Measurements from ENCODE around the gene GIMD1.
"Not testable (repeated sequence)": the region's sequence is repeated elsewhere in the genome, so short reads cannot be mapped to it uniquely, and the experiment has no call there.

Gene GIMD1

GRCh38 chr4:106347167-106347566 lies 21.4 kb downstream of the GIMD1 start:
- no peak for DNase-seq

DNA sequence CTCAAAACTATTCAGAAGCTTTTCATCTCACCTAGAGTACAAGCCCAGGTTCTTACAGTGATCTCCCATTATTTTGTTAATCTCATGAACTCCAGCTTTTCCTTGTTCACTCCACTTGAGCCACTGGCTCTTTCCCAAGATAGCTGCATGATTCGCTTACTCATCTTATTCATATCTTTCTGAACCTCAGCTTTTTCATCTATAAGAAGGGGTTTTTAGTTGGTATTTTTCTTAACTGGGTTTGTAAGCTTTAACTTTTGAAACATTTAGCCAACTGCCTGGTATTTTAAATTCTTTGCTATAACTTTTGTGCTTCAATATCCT lies 24.0 kb downstream of the GIMD1 start:
- DNase-seq, result peak; percentile 40

DNA sequence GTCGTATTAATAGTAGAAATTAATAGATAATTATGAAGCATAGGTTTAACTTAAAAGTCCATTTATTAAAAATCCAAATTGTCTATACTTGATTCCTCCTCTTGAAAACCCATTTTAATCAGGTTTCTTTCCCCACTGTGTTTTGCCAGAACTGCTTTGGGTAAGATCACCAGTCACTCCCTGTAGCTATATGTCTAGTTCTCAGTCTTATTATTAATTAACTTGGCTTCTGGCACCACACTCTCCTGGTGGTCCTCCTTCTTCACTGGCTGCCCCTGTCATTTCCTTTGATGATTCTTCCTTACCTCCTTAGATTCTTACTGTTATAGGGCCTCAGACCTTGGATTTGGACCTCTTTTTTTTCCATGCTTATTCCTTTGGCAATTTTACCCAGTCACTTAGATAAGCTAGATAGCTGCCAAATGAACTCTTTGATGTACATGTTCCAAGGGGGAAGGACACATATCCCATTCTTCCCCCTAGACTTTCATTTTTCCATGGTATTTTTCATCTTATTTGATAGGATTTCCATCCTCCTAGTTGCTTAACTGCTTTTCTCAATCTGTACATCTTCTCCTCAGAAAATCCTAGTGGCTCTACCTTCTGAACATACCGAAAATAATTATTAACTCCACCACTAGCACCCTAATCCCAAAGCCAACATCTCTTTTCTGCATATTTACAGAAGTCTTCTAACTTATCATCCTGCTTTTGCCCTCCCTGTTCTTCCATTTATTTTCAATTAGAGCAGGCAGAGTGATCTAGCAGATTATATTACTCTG lies 24.5 kb downstream of the GIMD1 start:
- no peak for DNase-seq

DNA sequence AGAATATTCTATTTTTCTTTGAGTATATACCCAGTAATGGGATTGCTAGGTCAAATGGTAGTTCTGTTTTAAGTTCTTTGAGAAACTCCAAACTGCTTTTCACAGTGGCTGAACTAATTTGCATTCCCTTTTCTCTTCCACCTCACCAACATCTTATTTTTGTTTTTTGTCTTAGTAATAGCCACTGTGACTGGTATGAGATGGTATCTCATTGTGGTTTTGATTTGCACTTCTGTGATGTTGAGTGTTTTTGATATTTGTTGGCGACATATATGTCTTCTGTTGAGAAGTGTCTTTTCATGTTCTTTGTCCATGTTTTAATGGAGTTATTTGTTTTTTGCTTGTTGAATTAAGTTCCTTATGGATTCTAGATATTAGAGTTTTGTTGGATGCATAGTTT lies 27.8 kb downstream of the GIMD1 start:
- DNase-seq, result no peak

- no peak for DNase-seq
These were observed 29.1 kb downstream of the GIMD1 start for GRCh38 chr4:106339431-106339830.

DNA sequence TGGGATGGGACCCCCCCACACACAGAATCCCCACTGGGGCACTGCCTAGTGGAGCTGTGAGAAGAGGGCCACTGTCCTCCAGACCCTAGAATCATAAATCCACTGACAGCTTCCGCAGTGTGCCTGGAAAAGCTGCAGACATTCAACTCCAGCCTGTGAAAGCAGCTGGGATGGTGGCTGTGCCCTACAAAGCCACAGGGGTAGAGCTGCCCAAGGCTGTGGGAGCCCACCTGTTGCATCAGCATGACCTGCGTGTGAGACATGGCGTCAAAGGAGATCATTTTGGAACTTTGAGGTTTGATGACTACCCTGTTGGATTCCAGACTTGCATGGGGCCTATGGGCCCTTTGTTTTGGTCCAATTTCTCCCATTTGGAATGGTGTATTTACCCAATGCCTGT lies 29.9 kb downstream of the GIMD1 start:
- DNase-seq, result no peak

GRCh38 chr4:106337916-106338315 lies 30.7 kb downstream of the GIMD1 start:
- no peak for DNase-seq

GRCh38 chr4:106336618-106337017 lies 32.0 kb downstream of the GIMD1 start:
- DNase-seq, result no peak

DNA sequence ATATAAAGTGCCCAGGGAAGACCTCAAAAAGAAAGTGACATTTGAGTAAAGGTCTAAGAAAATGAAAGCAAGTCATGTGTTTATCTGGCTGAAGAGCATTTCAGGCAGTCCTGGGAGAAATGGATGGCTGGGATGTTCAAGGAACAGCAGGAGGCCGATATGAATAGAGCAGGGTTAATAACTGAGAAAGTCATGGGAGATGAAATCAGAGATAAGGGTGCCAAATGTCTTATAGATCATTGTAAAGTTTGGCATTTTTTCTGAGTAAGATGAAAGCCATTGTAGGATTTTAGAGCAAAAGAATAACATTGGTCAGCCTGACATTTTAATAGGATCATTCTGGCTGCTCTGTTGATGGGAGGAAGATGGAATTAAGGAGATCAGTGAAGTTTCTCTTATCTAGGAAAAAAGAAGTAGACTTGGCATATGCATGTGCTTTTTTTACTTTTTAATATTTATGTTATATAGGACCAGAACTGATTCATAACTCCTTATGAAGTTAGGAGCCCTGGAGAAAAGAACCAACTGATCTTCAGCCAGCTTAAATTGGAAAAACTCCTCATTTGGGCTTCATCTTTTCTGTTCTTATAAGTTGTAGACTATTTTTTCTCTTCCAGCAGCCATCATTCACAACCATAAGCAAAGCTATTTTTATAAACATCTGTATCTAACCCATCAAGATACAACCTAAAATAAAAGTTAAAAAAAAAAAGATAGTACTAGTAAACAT lies 33.7 kb downstream of the GIMD1 start:
- DNase-seq, result peak; percentile 65

- DNase-seq, result no peak
These were observed 35.4 kb downstream of the GIMD1 start for GRCh38 chr4:106333186-106333585.

- peak; percentile 51 for DNase-seq
These were observed 39.4 kb downstream of the GIMD1 start for GRCh38 chr4:106329041-106329618.

GRCh38 chr4:106325800-106326199 lies 42.8 kb downstream of the GIMD1 start:
- no peak for DNase-seq

- DNase-seq, result no peak
These were observed 45.5 kb downstream of the GIMD1 start for GRCh38 chr4:106323119-106323518.

DNA sequence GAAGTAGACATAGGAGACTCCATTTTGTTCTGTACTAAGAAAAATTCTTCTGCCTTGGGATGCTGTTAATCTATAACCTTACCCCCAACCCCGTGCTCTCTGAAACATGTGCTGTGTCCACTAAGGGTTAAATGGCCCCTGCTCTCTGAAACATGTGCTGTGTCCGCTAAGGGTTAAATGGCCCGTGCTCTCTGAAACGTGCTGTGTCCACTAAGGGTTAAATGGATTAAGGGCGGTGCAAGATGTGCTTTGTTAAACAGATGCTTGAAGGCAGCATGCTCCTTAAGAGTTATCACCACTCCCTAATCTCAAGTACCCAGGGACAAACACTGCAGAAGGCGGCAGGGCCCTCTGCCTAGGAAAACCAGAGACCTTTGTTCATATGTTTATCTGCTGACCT lies 46.8 kb downstream of the GIMD1 start:
- DNase-seq, result not testable (repeated sequence)

- not testable (repeated sequence) for DNase-seq
These were observed 47.4 kb downstream of the GIMD1 start for GRCh38 chr4:106321168-106321567.

DNA sequence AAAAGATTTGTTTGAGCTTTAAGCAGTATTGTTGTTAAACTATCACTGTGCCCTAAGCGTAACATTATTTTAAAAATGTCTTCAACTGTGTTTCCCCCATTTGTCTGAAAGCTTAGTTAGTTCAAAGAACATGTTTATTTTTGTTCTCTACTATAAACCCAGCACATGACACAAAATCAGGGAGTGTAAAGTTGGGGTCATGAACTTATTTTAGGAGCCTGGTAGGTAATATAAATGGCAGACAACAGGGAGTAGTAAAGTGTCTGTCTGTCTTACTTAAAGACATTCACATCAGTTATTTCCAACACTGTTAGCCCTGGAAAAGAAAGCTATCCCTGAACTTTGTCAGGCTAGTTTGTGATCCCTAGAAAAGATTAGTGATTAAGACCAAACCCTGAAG lies 48.3 kb downstream of the GIMD1 start:
- DNase-seq, result no peak

GRCh38 chr4:106318511-106318910 lies 50.1 kb downstream of the GIMD1 start:
- DNase-seq, result no peak

DNA sequence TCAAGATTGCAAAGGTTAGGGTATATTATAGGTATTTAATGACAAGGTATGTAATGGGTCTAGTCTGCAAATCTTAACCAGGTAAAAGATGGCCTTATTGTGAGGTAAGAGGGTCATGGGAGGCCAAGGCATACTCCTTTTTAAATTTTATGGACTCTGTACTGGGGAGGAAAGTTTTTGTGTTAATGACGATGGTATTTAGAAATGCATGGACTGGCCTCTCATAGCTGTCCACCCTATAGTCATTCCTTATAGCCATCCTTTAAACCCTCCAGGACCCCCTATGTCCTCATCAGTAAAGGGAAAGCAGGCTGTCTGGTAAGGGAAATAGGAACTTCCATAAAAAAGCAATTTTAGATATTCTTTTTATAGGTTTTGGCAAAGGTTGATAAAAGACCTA lies 50.8 kb downstream of the GIMD1 start:
- DNase-seq, result no peak

GRCh38 chr4:106316773-106317409 lies 51.7 kb downstream of the GIMD1 start:
- no peak for DNase-seq

GRCh38 chr4:106315968-106316772 lies 52.4 kb downstream of the GIMD1 start, which contains the start of the genes AIMP1 and TBCK:
Gene AIMP1, plus strand, starts transcription at chr4:106316550. Its CDS starts 8,460 bp downstream, at chr4:106325010.
Gene TBCK, minus strand, starts transcription at chr4:106316209. Its CDS starts 7,249 bp downstream, at chr4:106308960.
- DNase-seq, result peak; percentile 89

DNA sequence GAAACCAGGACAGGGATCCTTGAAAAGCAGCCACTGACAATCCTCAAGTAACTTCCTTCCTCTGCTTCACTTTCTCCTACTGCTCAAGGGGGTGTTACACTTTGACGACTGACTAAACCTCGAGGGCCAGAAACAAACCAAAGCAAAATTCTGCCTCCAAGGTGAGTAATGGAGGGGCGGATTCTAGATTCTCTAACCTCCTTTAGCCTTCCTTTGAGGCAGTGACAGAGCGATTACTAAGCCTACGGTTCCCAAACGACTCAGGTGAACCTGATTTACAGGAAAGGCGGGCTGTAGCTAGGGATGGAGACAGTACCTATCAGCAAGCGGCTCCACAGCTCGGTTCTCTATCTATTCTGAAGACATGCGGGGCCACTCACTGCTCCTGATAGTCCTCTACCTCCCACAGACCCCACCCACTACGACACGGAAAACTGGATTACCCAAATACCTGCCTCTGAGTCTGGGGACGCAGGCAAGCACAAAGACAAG lies 53.1 kb downstream of the GIMD1 start:
- DNase-seq, result peak; percentile 52

GRCh38 chr4:106314960-106315359 lies 53.6 kb downstream of the GIMD1 start:
- DNase-seq, result no peak
